Stimulated activated naive CD8-positive, alpha-beta T cell treated with anti-CD3 and anti-CD28 coated beads, Interleukin-15, amount 100 ng/mL, for 72 hours (primary cell): Measurements from ENCODE around the gene CHD6.

ENCODE experiments used
- ATAC-seq: fragments of 150-1000 bp; cut with Tn5 transposase; 2 replicates; pipeline ENCODE4 v1.10.0; 2021; ENCODE audit warnings: mild to moderate bottlenecking, moderate library complexity
- DNase-seq, 2 donors: peaks; one replicate each; pipeline ENCODE4 v3.0.0; 2021 to 2022
- H3K27ac Mint-ChIP-seq, 2 donors: one replicate each; pipeline ENCODE4 v1.8.0; 2022; ENCODE audit warnings: mild to moderate bottlenecking in 2 of 2, mixed read lengths in 2 of 2, moderate library complexity in 2 of 2
- H3K27me3 Mint-ChIP-seq: one replicate; pipeline ENCODE4 v1.8.0; 2022; ENCODE audit warnings: mixed read lengths
- H3K4me1 Mint-ChIP-seq: one replicate; pipeline ENCODE4 v1.8.0; 2022; ENCODE audit warnings: mild to moderate bottlenecking, mixed read lengths
- H3K4me3 Mint-ChIP-seq, 2 donors: one replicate each; pipeline ENCODE4 v1.8.0; 2022; ENCODE audit warnings: mild to moderate bottlenecking in 2 of 2, mixed read lengths in 2 of 2, moderate library complexity in 1 of 2
- H3K9me3 Mint-ChIP-seq, 2 donors: one replicate each; pipeline ENCODE4 v1.8.0; 2022; ENCODE audit warnings: mixed read lengths in 2 of 2

CHD6 gene

GRCh38 chr20:41483553-41483930 is 134.6 kb downstream of the CHD6 start:
- no peak overlapping the region for H3K4me3 Mint-ChIP-seq
- H3K4me1 Mint-ChIP-seq = peaks cover 13% of the 10 kb centered on the region
- ATAC-seq = no peak

GRCh38 chr20:41482647-41483552 is 135.3 kb downstream of the CHD6 start:
- no peaks in the 10 kb centered on the region for H3K27me3 Mint-ChIP-seq
- ATAC-seq (no peak), DNase-seq (no peak)
- H3K9me3 Mint-ChIP-seq = no peaks in the 10 kb centered on the region
- H3K4me3 Mint-ChIP-seq = no peak overlapping the region
- peaks cover 19% of the 10 kb centered on the region for H3K4me1 Mint-ChIP-seq
- H3K27ac Mint-ChIP-seq = peak overlapping the region in 1 of 2 donors; percentile 13

More at GRCh38 chr20:41483553-41483930, 134.6 kb downstream of the CHD6 start:
- no peak for DNase-seq
- Mint-ChIP-seq H3K27ac (peak overlapping the region in 1 of 2 donors; percentile 13), H3K27me3 (no peaks in the 10 kb centered on the region), H3K9me3 (no peaks in the 10 kb centered on the region)

GRCh38 chr20:41480054-41480770 is 138.0 kb downstream of the CHD6 start:
- ATAC-seq = peak; percentile 57
- no peak for DNase-seq
- no peaks in the 10 kb centered on the region for H3K9me3 Mint-ChIP-seq
- H3K4me3 Mint-ChIP-seq = peak overlapping the region; percentile 3 to 4
- peaks cover 24% of the 10 kb centered on the region for H3K4me1 Mint-ChIP-seq
- peak overlapping the region; percentile 72 to 95 for H3K27ac Mint-ChIP-seq
- H3K27me3 Mint-ChIP-seq = no peaks in the 10 kb centered on the region

GRCh38 chr20:41479113-41479512 is 139.1 kb downstream of the CHD6 start:
- DNase-seq = no peak
- H3K4me1 Mint-ChIP-seq = peaks cover 24% of the 10 kb centered on the region
- peak overlapping the region in 1 of 2 donors; percentile 9 for H3K27ac Mint-ChIP-seq
- ATAC-seq = no peak
- no peaks in the 10 kb centered on the region for H3K27me3 Mint-ChIP-seq
- H3K4me3 Mint-ChIP-seq = no peak overlapping the region
- H3K9me3 Mint-ChIP-seq = no peaks in the 10 kb centered on the region

GRCh38 chr20:41478026-41478425 is 140.2 kb downstream of the CHD6 start:
- Mint-ChIP-seq H3K27ac (peak overlapping the region in 1 of 2 donors; percentile 14), H3K9me3 (no peaks in the 10 kb centered on the region), H3K27me3 (no peaks in the 10 kb centered on the region), H3K4me1 (peaks cover 24% of the 10 kb centered on the region), H3K4me3 (no peak overlapping the region)
- DNase-seq (no peak), ATAC-seq (no peak)

- peaks cover 24% of the 10 kb centered on the region for H3K4me1 Mint-ChIP-seq
- H3K27me3 Mint-ChIP-seq = no peaks in the 10 kb centered on the region
- ATAC-seq = no peak
- H3K4me3 Mint-ChIP-seq = no peak overlapping the region
- H3K27ac Mint-ChIP-seq = no peak overlapping the region
- H3K9me3 Mint-ChIP-seq = no peaks in the 10 kb centered on the region
- DNase-seq = no peak
Observed at GRCh38 chr20:41476446-41476845, 141.7 kb downstream of the CHD6 start.

- ATAC-seq (no peak), DNase-seq (no peak)
- H3K4me3 Mint-ChIP-seq = no peak overlapping the region
- H3K4me1 Mint-ChIP-seq = peaks cover 24% of the 10 kb centered on the region
- H3K27ac Mint-ChIP-seq = no peak overlapping the region
- no peaks in the 10 kb centered on the region for H3K27me3 Mint-ChIP-seq
- no peaks in the 10 kb centered on the region for H3K9me3 Mint-ChIP-seq
Observed at GRCh38 chr20:41476013-41476441, 142.2 kb downstream of the CHD6 start.

- Mint-ChIP-seq H3K4me1 (peaks cover 20% of the 10 kb centered on the region), H3K27ac (peak overlapping the region in 1 of 2 donors; percentile 63)
- ATAC-seq = no peak
Observed at GRCh38 chr20:41475503-41475902, 142.7 kb downstream of the CHD6 start.

GRCh38 chr20:41470362-41471095 is 147.6 kb downstream of the CHD6 start:
- Mint-ChIP-seq H3K27ac (no peak overlapping the region), H3K4me1 (peaks cover 3% of the 10 kb centered on the region), H3K4me3 (no peak overlapping the region), H3K9me3 (no peaks in the 10 kb centered on the region), H3K27me3 (no peaks in the 10 kb centered on the region)
- ATAC-seq (no peak), DNase-seq (no peak)

More at GRCh38 chr20:41475503-41475902, 142.7 kb downstream of the CHD6 start:
- Mint-ChIP-seq H3K9me3 (no peaks in the 10 kb centered on the region), H3K4me3 (no peak overlapping the region), H3K27me3 (no peaks in the 10 kb centered on the region)
- no peak for DNase-seq

GRCh38 chr20:41469868-41470267 is 148.3 kb downstream of the CHD6 start:
- no peak for DNase-seq
- no peak for ATAC-seq
- no peak overlapping the region for H3K4me3 Mint-ChIP-seq
- no peaks in the 10 kb centered on the region for H3K27me3 Mint-ChIP-seq
- no peaks in the 10 kb centered on the region for H3K4me1 Mint-ChIP-seq
- peaks cover 0 to 6% of the 10 kb centered on the region in 2 donors for H3K9me3 Mint-ChIP-seq
- no peak overlapping the region for H3K27ac Mint-ChIP-seq

GRCh38 chr20:41468994-41469600 is 149.1 kb downstream of the CHD6 start:
- Mint-ChIP-seq H3K9me3 (peaks cover 0 to 10% of the 10 kb centered on the region in 2 donors), H3K4me3 (no peak overlapping the region), H3K4me1 (no peaks in the 10 kb centered on the region), H3K27me3 (no peaks in the 10 kb centered on the region), H3K27ac (no peak overlapping the region)
- DNase-seq (no peak), ATAC-seq (no peak)

- Mint-ChIP-seq H3K9me3 (peaks cover 0 to 10% of the 10 kb centered on the region in 2 donors), H3K27ac (no peak overlapping the region), H3K4me1 (peaks cover 2% of the 10 kb centered on the region), H3K4me3 (no peak overlapping the region), H3K27me3 (no peaks in the 10 kb centered on the region)
- ATAC-seq (no peak), DNase-seq (no peak)
Observed at GRCh38 chr20:41467690-41468089, 150.5 kb downstream of the CHD6 start.

- Mint-ChIP-seq H3K4me1 (peaks cover 6% of the 10 kb centered on the region), H3K27me3 (no peaks in the 10 kb centered on the region), H3K4me3 (no peak overlapping the region), H3K9me3 (peaks cover 0 to 10% of the 10 kb centered on the region in 2 donors), H3K27ac (no peak overlapping the region)
- DNase-seq (no peak), ATAC-seq (no peak)
Observed at GRCh38 chr20:41467220-41467619, 151.0 kb downstream of the CHD6 start.

GRCh38 chr20:41463567-41463966 is 154.6 kb downstream of the CHD6 start:
- H3K9me3 Mint-ChIP-seq = peaks cover 0 to 19% of the 10 kb centered on the region in 2 donors
- H3K4me3 Mint-ChIP-seq = no peak overlapping the region
- peaks cover 14% of the 10 kb centered on the region for H3K4me1 Mint-ChIP-seq
- ATAC-seq (no peak), DNase-seq (no peak)
- H3K27me3 Mint-ChIP-seq = no peaks in the 10 kb centered on the region
- no peak overlapping the region for H3K27ac Mint-ChIP-seq
